HG03060 (cell line): ENCODE data around the gene SELENON.

ENCODE experiments used
- ATAC-seq: cut with Tn5 transposase; IDR thresholded peaks from one replicate; pipeline ENCODE4 v1.9.1; 2021; ENCODE audit warnings: low read depth, moderate number of reproducible peaks; ENCODE audit not compliant: unreplicated experiment

Gene SELENON

GRCh38 chr1:25792115-25792514 is 7.9 kb upstream of the SELENON start:
- ATAC-seq: no peak

GRCh38 chr1:25793585-25794170 is 6.3 kb upstream of the SELENON start:
- no peak for ATAC-seq

- no peak for ATAC-seq
Measured at GRCh38 chr1:25794325-25794724, 5.7 kb upstream of the SELENON start.

GRCh38 chr1:25795211-25795610 is 4.8 kb upstream of the SELENON start:
- no peak for ATAC-seq

GRCh38 chr1:25795946-25796810 is 3.8 kb upstream of the SELENON start:
- no peak for ATAC-seq

- no peak for ATAC-seq
Measured at GRCh38 chr1:25796811-25797458, 3.1 kb upstream of the SELENON start.

- no peak for ATAC-seq
Measured at GRCh38 chr1:25797939-25798338, 2.1 kb upstream of the SELENON start.

GRCh38 chr1:25798666-25799351 is 1.2 kb upstream of the SELENON start:
- ATAC-seq: no peak

GRCh38 chr1:25799352-25799934 is 550 bp upstream of the SELENON start:
- ATAC-seq: no peak

GRCh38 chr1:25800703-25801377 is 847 bp downstream of the SELENON start:
- no peak for ATAC-seq

- no peak for ATAC-seq
Measured at GRCh38 chr1:25802915-25803314, 2.9 kb downstream of the SELENON start.

- ATAC-seq: no peak
Measured at GRCh38 chr1:25803368-25803767, 3.4 kb downstream of the SELENON start.

GRCh38 chr1:25804244-25804963 is 4.4 kb downstream of the SELENON start:
- no peak for ATAC-seq

GRCh38 chr1:25804964-25805862 is 5.2 kb downstream of the SELENON start:
- no peak for ATAC-seq

GRCh38 chr1:25805863-25806225 is 5.9 kb downstream of the SELENON start:
- no peak for ATAC-seq

- no peak for ATAC-seq
Measured at GRCh38 chr1:25806418-25806817, 6.4 kb downstream of the SELENON start.

- ATAC-seq: no peak
Measured at GRCh38 chr1:25807480-25808390, 7.7 kb downstream of the SELENON start.
